Endothelial cell of umbilical vein (primary cell): ENCODE measurements around the gene LMF1. TPM values are rescaled to one million over a fixed set of nuclear protein-coding genes. Genes with fewer than 3 reads are reported as not detected.

ENCODE experiments used
- BruUV-seq: library from RNA; stranded (reverse); fragments of 400-500 nt; replicated peaks from 2 replicates; lab custom pipeline; 2021; lab: Mats Ljungman, UMichigan
- CTCF ChIA-PET: fragments of 300-600, 350-600 bp; sonication (Branson Sonifier 250); formaldehyde crosslinking; loops from one replicate; lab custom pipeline; 2021; ENCODE audit warnings: antibody characterized with exemption, inconsistent platforms; lab: Charles Lee
- POLR2A ChIA-PET: fragments of 300-600, 350-600 bp; sonication (Branson Sonifier 250); formaldehyde crosslinking; loops from one replicate; lab custom pipeline; 2021; ENCODE audit warnings: antibody characterized with exemption, inconsistent platforms; lab: Charles Lee
- DNase-seq: peaks from one replicate; pipeline ENCODE4 v3.0.0-alpha.2; 2011; ENCODE audit warnings: low read depth, low spot score
- FAIRE-seq: peaks from 2 replicates; lab custom pipeline; 2011; peaks lifted over from hg19 to GRCh38; lab: Jason Lieb, UNC
- H2AFZ ChIP-seq: 2 replicates; pipeline ENCODE4 v1.6.0; 2012; ENCODE audit warnings: low read depth, low read length, control low read depth, inconsistent platforms
- H3K27ac ChIP-seq: 2 replicates; pipeline ENCODE4 v1.5.1; 2011; ENCODE audit warnings: low read depth, mild to moderate bottlenecking, control low read depth, low read length, moderate library complexity; ENCODE audit not compliant: insufficient read depth
- H3K27me3 ChIP-seq, 2 experiments: 2 replicates each; pipeline versions ENCODE4 v1.6.0 to v1.6.1; 2011; ENCODE audit warnings: low read length in 2 of 2, mixed read lengths in 1 of 2; ENCODE audit not compliant: control insufficient read depth in 2 of 2, insufficient read depth in 2 of 2
- H3K36me3 ChIP-seq, 2 experiments: 2 replicates in 1 of 2; 3 replicates in 1 of 2; pipeline ENCODE4 v1.5.1; 2011; ENCODE audit warnings: low read length in 2 of 2, mild to moderate bottlenecking in 1 of 2, moderate library complexity in 1 of 2; ENCODE audit not compliant: control insufficient read depth in 2 of 2, insufficient read depth in 2 of 2; ENCODE audit errors: extremely low read depth in 1 of 2
- H3K4me1 ChIP-seq: 3 replicates; pipeline ENCODE4 v1.5.1; 2011; ENCODE audit warnings: mild to moderate bottlenecking, low read length; ENCODE audit not compliant: control insufficient read depth, insufficient read depth; ENCODE audit errors: extremely low read depth
- H3K4me2 ChIP-seq: 2 replicates; pipeline ENCODE4 v1.6.1; 2011; ENCODE audit warnings: low read length, control low read depth, mixed read lengths; ENCODE audit not compliant: insufficient read depth
- H3K4me3 ChIP-seq, 3 experiments: fragments of 200-600 bp in 1 of 3; sonication (generic), shearing (Covaris generic) in 1 of 3; replicated peaks in 1 of 3; 2 replicates each; pipeline ENCODE4 v1.5.1; 2011 to 2016; ENCODE audit warnings: control low read depth in 3 of 3, low read length in 3 of 3, mild to moderate bottlenecking in 2 of 3, inconsistent platforms in 1 of 3, low read depth in 1 of 3, moderate library complexity in 1 of 3; ENCODE audit not compliant: insufficient read depth in 1 of 3
- H3K79me2 ChIP-seq: 2 replicates; pipeline ENCODE4 v1.6.0; 2012; ENCODE audit warnings: low read length, inconsistent platforms; ENCODE audit not compliant: control insufficient read depth, insufficient read depth
- H3K9ac ChIP-seq: replicated peaks from 2 replicates; pipeline ENCODE3; 2011; ENCODE audit warnings: low read length, control low read depth; ENCODE audit not compliant: insufficient read depth; ENCODE audit errors: extremely low read depth
- H3K9me1 ChIP-seq: replicated peaks from 3 replicates; pipeline ENCODE4 v1.6.0; 2011; ENCODE audit warnings: mild to moderate bottlenecking, low read length; ENCODE audit not compliant: control insufficient read depth, insufficient read depth; ENCODE audit errors: extremely low read depth
- H3K9me3 ChIP-seq: replicated peaks from 2 replicates; pipeline ENCODE4 v1.5.1; 2012; ENCODE audit warnings: low read length, inconsistent platforms; ENCODE audit not compliant: control insufficient read depth, insufficient read depth
- H4K20me1 ChIP-seq: replicated peaks from 2 replicates; pipeline ENCODE3; 2011; ENCODE audit warnings: mild to moderate bottlenecking, low read length; ENCODE audit not compliant: control insufficient read depth, insufficient read depth; ENCODE audit errors: extremely low read depth
- EZH2 ChIP-seq: IDR thresholded peaks from 2 replicates; pipeline ENCODE4 v1.6.1; 2012; ENCODE audit warnings: borderline replicate concordance, low read depth, mild to moderate bottlenecking, moderate library complexity, low read length, inconsistent platforms; ENCODE audit not compliant: severe bottlenecking
- FOS ChIP-seq: IDR thresholded peaks from 2 replicates; pipeline ENCODE4 v1.6.1; 2011; ENCODE audit warnings: mild to moderate bottlenecking, low read length, moderate library complexity, borderline replicate concordance; ENCODE audit not compliant: insufficient read depth
- GATA2 ChIP-seq: IDR thresholded peaks from 2 replicates; pipeline ENCODE4 v1.7.0; 2011; ENCODE audit warnings: low read depth, mild to moderate bottlenecking, moderate library complexity, mixed read lengths, low read length; ENCODE audit not compliant: insufficient read length, insufficient read depth
- JUN ChIP-seq: IDR thresholded peaks from 2 replicates; pipeline ENCODE4 v1.6.1; 2011; ENCODE audit warnings: borderline replicate concordance, low read depth; ENCODE audit not compliant: insufficient read length, insufficient read depth
- MYC ChIP-seq: IDR thresholded peaks from one replicate; pipeline ENCODE4 v1.6.1; 2011; ENCODE audit warnings: mild to moderate bottlenecking, low read depth, low read length
- POLR2A ChIP-seq: IDR thresholded peaks from 2 replicates; pipeline ENCODE4 v1.6.1; 2012; ENCODE audit warnings: low read depth, mild to moderate bottlenecking, control low read depth, low read length
- POLR2AphosphoS5 ChIP-seq: IDR thresholded peaks from 2 replicates; pipeline ENCODE4 v1.6.1; 2012; ENCODE audit warnings: low read depth, mild to moderate bottlenecking, control low read depth, low read length, moderate library complexity; ENCODE audit not compliant: insufficient read depth
- dilution Hi-C: fragments of 300-500 bp; cut with MboI; formaldehyde crosslinking; loops from one replicate; pipeline ENCODE4 v1.15.0; 2019; ENCODE audit warnings: low sequenced_read_pairs; ENCODE audit not compliant: extremely low pct_ligation_motif_present
- intact Hi-C: fragments of 100-400 bp; cut with micrococcal nuclease; formaldehyde crosslinking; loops from one replicate; pipeline ENCODE4 v1.10.0; 2022
- polyA plus RNA-seq, 4 experiments: library from polyadenylated mRNA; depleted of rRNA in 3 of 4; stranded (reverse) in 3 of 4; unstranded in 1 of 4; fragments of >200 nt; gene quantifications; 2 replicates each; pipeline versions ENCODE4 v1.2.1 to v1.2.3, GENCODE V29; 2011 to 2012; ENCODE audit warnings: missing spikeins in 1 of 4
- total RNA-seq: library from RNA; stranded (reverse); gene quantifications from 2 replicates; pipeline ENCODE4 v1.2.3, GENCODE V29; 2021
- TF ChIP-seq, protein P1 (sequence below): IDR thresholded peaks from 2 replicates; pipeline ENCODE4 v1.6.1; 2011; ENCODE audit not compliant: insufficient read depth, insufficient read length
- TF ChIP-seq, protein P2 (sequence below), 2 donors: IDR thresholded peaks; 1 replicate in 1 of 2; 2 replicates in 1 of 2; pipeline ENCODE4 v1.5.1; 2011; ENCODE audit warnings: low read length in 2 of 2, mild to moderate bottlenecking in 2 of 2, moderate library complexity in 2 of 2, control low read depth in 1 of 2, inconsistent platforms in 1 of 2, low read depth in 1 of 2; ENCODE audit not compliant: insufficient read depth in 1 of 2; ENCODE audit errors: extremely low read depth in 1 of 2

LMF1 gene
- total and polyA plus RNA-seq, 2 donors (not counting 3 experiments of a cell fraction or from before 2014, with no cell fraction given) = 17.8 TPM

DNA sequence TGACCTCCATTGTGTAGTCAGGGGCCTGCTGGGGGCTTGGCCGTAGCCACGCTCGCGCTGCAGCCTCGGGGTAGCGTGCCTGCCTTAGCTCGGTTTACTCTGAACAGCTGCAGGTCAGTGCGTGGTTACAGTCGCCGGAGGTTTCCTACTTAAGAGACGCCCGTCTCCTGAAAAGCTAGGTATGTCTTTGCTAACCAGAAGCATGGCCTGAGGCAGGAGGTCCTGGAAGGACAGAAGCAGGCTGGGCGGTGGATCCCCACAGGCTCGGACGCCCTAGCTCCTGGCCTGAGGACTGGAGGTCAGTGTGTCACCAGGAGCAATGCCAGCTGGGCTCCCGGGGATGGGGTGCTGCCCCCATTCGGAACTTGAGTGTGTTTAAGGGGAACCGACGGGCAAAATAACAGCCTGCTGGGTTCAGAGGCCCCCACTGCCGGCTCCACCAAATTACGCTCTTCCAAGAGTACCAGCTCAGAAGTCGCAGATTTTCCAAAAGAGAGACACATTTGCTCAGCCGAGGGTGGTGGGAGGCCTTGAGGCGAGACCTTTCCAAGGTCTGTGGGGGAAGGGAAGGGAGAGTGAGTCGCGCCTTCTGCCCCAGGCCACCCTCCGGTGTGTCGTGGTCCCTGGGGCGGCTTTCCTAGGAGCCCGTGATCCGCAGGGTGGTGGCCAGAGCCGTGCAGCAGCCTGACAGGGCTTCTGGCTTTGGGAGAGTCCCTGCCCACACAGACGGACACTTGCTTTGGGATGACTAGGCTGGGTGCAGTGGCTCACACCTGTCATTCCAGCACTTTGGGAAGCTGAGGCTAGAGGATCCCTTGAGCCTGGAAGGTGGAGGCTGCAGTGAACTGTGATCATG lies 166.4 kb downstream of the LMF1 start:
- Histone ChIP-seq H3K27me3 (peaks cover 11 to 18% of the 10 kb centered on the region in 2 experiments), H3K4me2 (no peak overlapping the region), H3K9me1 (no peaks in the 10 kb centered on the region), H3K4me3 (no peak overlapping the region), H2AFZ (no peak overlapping the region), H3K36me3 (no peaks in the 10 kb centered on the region), H4K20me1 (no peaks in the 10 kb centered on the region), H3K9ac (no peak overlapping the region), H3K9me3 (no peaks in the 10 kb centered on the region), H3K27ac (no peak overlapping the region), H3K79me2 (peaks cover 2% of the 10 kb centered on the region), H3K4me1 (peaks cover 2% of the 10 kb centered on the region)
- ChIA-PET CTCF (interaction anchor here (1.1 kb wide), 1 partner anchor 299 kb away, joined by 3 read pairs; no protein-coding TSS in a partner anchor), POLR2A (no interaction called here)
- FAIRE-seq = no peak
- TF ChIP-seq POLR2A (no peak), MYC (no peak), JUN (no peak), FOS (no peak), EZH2 (no peak), POLR2AphosphoS5 (no peak)
- TF ChIP-seq, protein P1, sequence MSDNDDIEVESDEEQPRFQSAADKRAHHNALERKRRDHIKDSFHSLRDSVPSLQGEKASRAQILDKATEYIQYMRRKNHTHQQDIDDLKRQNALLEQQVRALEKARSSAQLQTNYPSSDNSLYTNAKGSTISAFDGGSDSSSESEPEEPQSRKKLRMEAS = no peak
- no peak for DNase-seq
- dilution Hi-C loops (no loop called here), intact Hi-C loops (no loop called here)
- no TSS peak for BruUV-seq

DNA sequence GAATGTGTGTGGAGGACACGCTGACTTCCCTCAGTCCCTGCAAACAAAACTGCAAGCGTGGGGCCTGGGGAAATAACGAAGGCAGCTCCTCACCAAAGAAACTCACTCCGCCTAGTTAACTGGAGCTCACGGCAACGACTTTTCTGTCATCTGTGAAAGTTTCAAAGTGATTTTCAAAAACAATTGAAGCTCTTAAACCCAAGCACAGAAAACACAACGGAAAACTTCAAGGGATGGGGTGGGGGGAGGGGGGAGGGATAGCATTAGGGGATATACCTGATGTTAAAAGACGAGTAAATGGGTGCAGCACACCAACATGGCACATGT lies 167.1 kb downstream of the LMF1 start:
- no peak for FAIRE-seq
- TF ChIP-seq EZH2 (no peak), POLR2AphosphoS5 (no peak), FOS (no peak), GATA2 (no peak), POLR2A (no peak), JUN (no peak), MYC (no peak)
- TF ChIP-seq, protein P1 = no peak
- TF ChIP-seq, protein P2, sequence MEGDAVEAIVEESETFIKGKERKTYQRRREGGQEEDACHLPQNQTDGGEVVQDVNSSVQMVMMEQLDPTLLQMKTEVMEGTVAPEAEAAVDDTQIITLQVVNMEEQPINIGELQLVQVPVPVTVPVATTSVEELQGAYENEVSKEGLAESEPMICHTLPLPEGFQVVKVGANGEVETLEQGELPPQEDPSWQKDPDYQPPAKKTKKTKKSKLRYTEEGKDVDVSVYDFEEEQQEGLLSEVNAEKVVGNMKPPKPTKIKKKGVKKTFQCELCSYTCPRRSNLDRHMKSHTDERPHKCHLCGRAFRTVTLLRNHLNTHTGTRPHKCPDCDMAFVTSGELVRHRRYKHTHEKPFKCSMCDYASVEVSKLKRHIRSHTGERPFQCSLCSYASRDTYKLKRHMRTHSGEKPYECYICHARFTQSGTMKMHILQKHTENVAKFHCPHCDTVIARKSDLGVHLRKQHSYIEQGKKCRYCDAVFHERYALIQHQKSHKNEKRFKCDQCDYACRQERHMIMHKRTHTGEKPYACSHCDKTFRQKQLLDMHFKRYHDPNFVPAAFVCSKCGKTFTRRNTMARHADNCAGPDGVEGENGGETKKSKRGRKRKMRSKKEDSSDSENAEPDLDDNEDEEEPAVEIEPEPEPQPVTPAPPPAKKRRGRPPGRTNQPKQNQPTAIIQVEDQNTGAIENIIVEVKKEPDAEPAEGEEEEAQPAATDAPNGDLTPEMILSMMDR (IDR thresholded peaks at IDR 0.05; ENCODE audit: extremely low read depth in 1 of 2, insufficient read depth in 1 of 2, low read depth in 1 of 2, low read length in 2 of 2) = no peak

More for the DNA sequence above, 167.1 kb downstream of the LMF1 start:
- Histone ChIP-seq H3K9me3 (no peaks in the 10 kb centered on the region), H3K9ac (no peak overlapping the region), H3K4me2 (no peak overlapping the region), H3K79me2 (peaks cover 2% of the 10 kb centered on the region), H2AFZ (no peak overlapping the region), H3K27me3 (peaks cover 11 to 18% of the 10 kb centered on the region in 2 experiments), H3K27ac (no peak overlapping the region), H3K4me3 (no peak overlapping the region), H3K4me1 (peaks cover 2% of the 10 kb centered on the region), H4K20me1 (no peaks in the 10 kb centered on the region), H3K36me3 (no peaks in the 10 kb centered on the region), H3K9me1 (no peaks in the 10 kb centered on the region)
- dilution Hi-C loops = no loop called here
- no peak for DNase-seq
- POLR2A ChIA-PET = no interaction called here
- CTCF ChIA-PET = interaction anchor here (0.8 to 1.1 kb wide), 2 partner anchors 253 to 300 kb away, joined by 3 to 4 read pairs; no protein-coding TSS in a partner anchor
- BruUV-seq = no TSS peak
- intact Hi-C loops = no loop called here
